ENCODE data around the gene ABHD10. TPM values are rescaled to one million over a fixed set of nuclear protein-coding genes. Genes with fewer than 3 reads are reported as not detected.

ABHD10 gene
- total RNA-seq, 1 experiment from 2014 or later: 36.1 TPM

Other genes with a start within 250 kb of the ABHD10 start
- gene PHLDB2, start 119.8 kb upstream of the ABHD10 start, total RNA-seq (2014; rRNA removed; shearing (Covaris generic)): 39.6 and 43.3 TPM in 2 replicates
- 3.5 and 4.5 TPM in 2 replicates for gene TAGLN3, start 19.9 kb downstream of the ABHD10 start, total RNA-seq (2014; rRNA removed; shearing (Covaris generic))
- not detected in 2 replicates for gene TMPRSS7, start 55.7 kb downstream of the ABHD10 start, total RNA-seq (2014; rRNA removed; shearing (Covaris generic))
- 9.7 and 11.3 TPM in 2 replicates for gene C3orf52, start 107.4 kb downstream of the ABHD10 start, total RNA-seq (2014; rRNA removed; shearing (Covaris generic))
- gene GCSAM, start 154.2 kb downstream of the ABHD10 start, total RNA-seq (2014; rRNA removed; shearing (Covaris generic)): not detected in 2 replicates

All from H7 (cell line).